GM12801 (cell line): ENCODE measurements around the gene DCTN1.

Experiments
- CTCF ChIP-seq: IDR thresholded peaks from one replicate; pipeline ENCODE4 v1.5.1; 2011; ENCODE audit warnings: control low read depth; ENCODE audit not compliant: insufficient read length; ENCODE audit errors: extremely low read depth

DCTN1 gene

DNA sequence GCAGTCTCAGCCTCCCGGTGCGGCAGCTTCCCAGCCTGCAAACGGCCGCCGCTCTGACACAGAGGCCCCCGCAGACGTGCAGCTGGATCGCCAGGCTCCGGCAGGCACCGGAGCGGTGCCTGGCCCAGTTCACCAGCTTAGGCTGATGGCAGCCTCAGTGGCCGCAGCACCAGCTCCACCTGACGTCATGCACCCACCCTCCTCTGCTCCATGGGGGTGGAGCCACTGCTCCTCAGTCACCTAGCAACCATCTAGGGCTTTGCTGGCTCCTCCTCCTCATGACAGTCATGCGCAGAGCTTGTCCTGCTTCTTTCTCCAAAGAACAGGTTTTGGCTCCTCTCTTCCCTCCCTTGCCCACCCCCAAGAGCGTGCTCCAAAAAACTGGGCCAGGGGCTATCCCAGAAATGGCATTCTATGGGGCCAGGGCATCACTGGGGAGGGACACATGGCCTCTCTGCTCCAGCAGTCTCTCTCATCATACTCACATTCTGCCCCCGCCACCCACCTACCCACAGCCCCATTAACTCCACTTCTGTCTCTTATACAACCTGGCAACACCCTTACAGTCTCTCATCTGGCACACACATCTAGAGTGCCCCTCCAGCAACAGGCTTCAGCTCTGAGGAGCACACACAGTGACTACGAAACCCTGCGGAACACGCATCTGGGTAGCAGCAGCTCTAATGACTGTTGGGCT, 5.5 kb downstream of the DCTN1 start:
- TF ChIP-seq CTCF, result no peak

DNA sequence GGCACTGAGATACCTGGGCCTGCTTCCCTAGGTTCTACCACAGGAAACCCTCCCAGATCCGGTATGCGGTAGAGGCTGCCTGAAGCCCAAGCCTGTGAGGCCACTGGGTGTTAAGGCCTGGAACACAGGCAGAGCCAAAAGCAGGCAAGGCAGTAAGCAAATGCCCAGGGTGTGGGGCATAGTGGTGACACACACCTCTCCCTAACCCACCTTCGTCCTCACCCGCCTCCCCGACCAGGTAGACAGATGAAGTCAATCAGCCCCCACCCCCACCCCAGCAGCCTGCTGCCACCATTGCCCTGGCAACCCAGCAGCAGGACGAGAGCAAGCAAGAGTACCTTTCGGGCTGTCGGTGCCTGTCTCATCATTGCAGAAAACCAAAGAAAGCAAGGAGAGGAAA, 6.1 kb downstream of the DCTN1 start:
- no peak for TF ChIP-seq CTCF

GRCh38 chr2:74373221-74373676, 6.9 kb downstream of the DCTN1 start:
- no peak for TF ChIP-seq CTCF

DNA sequence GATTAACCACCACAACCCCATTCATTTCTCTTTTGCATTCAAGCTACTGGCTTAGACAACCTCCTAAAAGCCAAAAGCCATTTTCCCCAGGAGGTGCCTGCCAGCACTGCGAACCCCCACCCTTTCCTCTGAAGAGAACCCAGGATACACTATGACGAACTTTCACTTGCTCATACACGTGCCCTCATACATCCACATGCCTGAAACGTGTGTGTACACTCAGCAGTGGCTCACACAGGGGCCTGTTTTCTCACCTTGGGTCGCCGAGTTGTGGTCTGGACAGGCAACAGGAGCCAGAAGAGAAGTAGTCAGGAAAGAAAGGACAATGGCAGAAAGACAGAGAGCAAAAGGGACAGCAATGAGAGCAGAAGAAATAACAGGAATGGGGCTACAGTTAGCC, 7.4 kb downstream of the DCTN1 start:
- TF ChIP-seq CTCF, result no peak

DNA sequence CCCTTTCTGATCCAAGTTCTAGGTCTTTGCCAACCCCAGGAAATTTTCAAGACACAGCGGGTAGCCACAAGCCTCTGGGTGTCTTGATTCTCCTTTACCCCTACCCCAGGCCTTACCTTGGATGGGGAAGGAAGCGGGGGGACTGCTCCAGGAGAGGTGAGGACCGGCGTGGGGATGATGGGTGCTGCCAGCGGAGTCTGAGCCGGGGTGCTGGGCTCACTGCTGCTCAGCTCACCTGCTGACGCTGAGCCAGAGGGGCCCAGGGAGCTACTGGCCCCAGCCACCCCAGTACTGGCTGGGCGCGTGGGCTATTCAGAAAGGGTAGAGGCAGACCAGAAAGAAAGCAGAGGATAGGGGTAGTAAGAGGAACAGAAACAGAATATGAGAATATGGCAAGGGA, 8.7 kb downstream of the DCTN1 start:
- no peak for TF ChIP-seq CTCF

GRCh38 chr2:74369976-74370375, 10.1 kb downstream of the DCTN1 start:
- TF ChIP-seq CTCF, result no peak

GRCh38 chr2:74368499-74368898, 11.6 kb downstream of the DCTN1 start:
- TF ChIP-seq CTCF, result no peak
